GM12878 (cell line): ENCODE measurements around the gene EFHD2. TPM values are rescaled to one million over a fixed set of nuclear protein-coding genes. Genes with fewer than 3 reads are reported as not detected.

Experiments used
- ATAC-seq: fragments of 200-7000 bp; cut with Tn5 transposase; 3 replicates; pipeline ENCODE4 v1.9.1; 2020; ENCODE audit warnings: mild to moderate bottlenecking, moderate library complexity
- BruUV-seq: library from RNA; stranded (reverse); fragments of 400-500 nt; replicated peaks from 2 replicates; lab custom pipeline; 2021; lab: Mats Ljungman, UMichigan
- CTCF ChIA-PET: fragments of 300-600 bp; sonication (Branson Sonifier 250); formaldehyde crosslinking; extraction: SDS; loops from one replicate; lab custom pipeline; 2021; ENCODE audit warnings: inconsistent platforms; lab: Yijun Ruan, JAX
- POLR2A ChIA-PET: fragments of 350-600 bp; formaldehyde crosslinking; extraction: SDS; loops from one replicate; lab custom pipeline; 2021; ENCODE audit warnings: inconsistent platforms; lab: Charles Lee
- RAD21 ChIA-PET: fragments of 300-600 bp; sonication (Branson Sonifier 250); formaldehyde crosslinking; loops from one replicate; lab custom pipeline; 2023; ENCODE audit warnings: antibody characterized with exemption; ENCODE audit not compliant: unreplicated experiment; lab: Charles Lee
- SMC1A ChIA-PET: fragments of 300-600 bp; sonication (Branson Sonifier 250); formaldehyde crosslinking; loops from one replicate; lab custom pipeline; 2023; ENCODE audit not compliant: unreplicated experiment, uncharacterized antibody; lab: Charles Lee
- DNase-seq: peaks from one replicate; pipeline ENCODE4 v3.0.0-alpha.2; 2011; ENCODE audit warnings: low read depth, low spot score
- FAIRE-seq: peaks from 3 replicates; lab custom pipeline; 2011; peaks lifted over from hg19 to GRCh38; lab: Jason Lieb, UNC
- H2AFZ ChIP-seq: 2 replicates; pipeline ENCODE4 v1.6.0; 2011; ENCODE audit warnings: low read depth, low read length, control low read depth; ENCODE audit not compliant: control insufficient read depth
- H3K27ac ChIP-seq: 2 replicates; pipeline ENCODE4 v1.5.1; 2011; ENCODE audit warnings: control low read depth; ENCODE audit not compliant: control insufficient read depth, insufficient read depth
- H3K27me3 ChIP-seq, 2 experiments: replicated peaks in 1 of 2; 2 replicates each; pipeline versions ENCODE4 v1.6.0 to v1.6.1; 2011; ENCODE audit warnings: low read length in 1 of 2; ENCODE audit not compliant: control insufficient read depth in 2 of 2, insufficient read depth in 2 of 2
- H3K36me3 ChIP-seq, 2 experiments: 2 replicates each; pipeline ENCODE4 v1.5.1; 2011; ENCODE audit warnings: low read length in 1 of 2; ENCODE audit not compliant: control insufficient read depth in 2 of 2, insufficient read depth in 2 of 2
- H3K4me1 ChIP-seq: 2 replicates; pipeline ENCODE4 v1.6.1; 2011; ENCODE audit warnings: mild to moderate bottlenecking, low read length, moderate library complexity, mixed read lengths; ENCODE audit not compliant: control insufficient read depth, insufficient read depth
- H3K4me2 ChIP-seq: 2 replicates; pipeline ENCODE4 v1.6.0; 2011; ENCODE audit warnings: control low read depth; ENCODE audit not compliant: control insufficient read depth, insufficient read depth
- H3K4me3 ChIP-seq: fragments of 200-600 bp; sonication (generic); 2 replicates; pipeline ENCODE4 v1.5.1; 2016
- H3K79me2 ChIP-seq: 2 replicates; pipeline ENCODE4 v1.6.0; 2011; ENCODE audit warnings: low read length; ENCODE audit not compliant: control insufficient read depth, insufficient read depth
- H3K9ac ChIP-seq: 2 replicates; pipeline ENCODE4 v1.8.0; 2011; ENCODE audit warnings: low read length, control low read depth, mixed read lengths; ENCODE audit not compliant: control insufficient read depth, insufficient read depth
- H3K9me3 ChIP-seq: replicated peaks from 3 replicates; pipeline ENCODE4 v1.5.1; 2011; ENCODE audit warnings: mild to moderate bottlenecking, low read length; ENCODE audit not compliant: control insufficient read depth, insufficient read depth
- H4K20me1 ChIP-seq: 2 replicates; pipeline ENCODE4 v1.6.0; 2011; ENCODE audit not compliant: control insufficient read depth, insufficient read depth
- BHLHE40 ChIP-seq, 2 experiments: fragments of 450-650 bp in 1 of 2; IDR thresholded peaks; 2 replicates each; pipeline ENCODE4 v1.6.1; 2011 to 2017; ENCODE audit warnings: low read depth in 2 of 2, borderline replicate concordance in 1 of 2, improper control_type of control experiment in 1 of 2, low read length in 1 of 2, mild to moderate bottlenecking in 1 of 2
- CBX3 ChIP-seq: fragments of 200-600 bp; sonication (generic); IDR thresholded peaks from 2 replicates; pipeline ENCODE4 v1.6.1; 2016; ENCODE audit warnings: low read depth, borderline replicate concordance
- CBX5 ChIP-seq: sonication (generic); IDR thresholded peaks from 2 replicates; pipeline ENCODE4 v1.6.1; 2016; ENCODE audit warnings: low read depth, moderate library complexity, mild to moderate bottlenecking, inconsistent platforms
- CHD2 ChIP-seq: IDR thresholded peaks from 2 replicates; pipeline ENCODE4 v1.6.1; 2011; ENCODE audit warnings: low read depth, low read length, improper control_type of control experiment, borderline replicate concordance
- DPF2 ChIP-seq: fragments of 450-650 bp; IDR thresholded peaks from 2 replicates; pipeline ENCODE4 v1.6.1; 2017; ENCODE audit warnings: mild to moderate bottlenecking
- FOXK2 ChIP-seq: fragments of 450-650 bp; IDR thresholded peaks from 2 replicates; pipeline ENCODE4 v1.6.1; 2017; ENCODE audit warnings: mild to moderate bottlenecking, moderate library complexity
- IRF4 ChIP-seq: IDR thresholded peaks from 2 replicates; pipeline ENCODE4 v1.6.1; 2011; ENCODE audit warnings: low read depth, low read length
- JUND ChIP-seq: IDR thresholded peaks from 2 replicates; pipeline ENCODE4 v1.6.1; 2012; ENCODE audit warnings: low read depth, mild to moderate bottlenecking, low read length, improper control_type of control experiment, moderate library complexity
- MYC ChIP-seq: IDR thresholded peaks from 2 replicates; pipeline ENCODE4 v1.6.1; 2011; ENCODE audit warnings: mild to moderate bottlenecking, low read length, moderate library complexity, inconsistent platforms; ENCODE audit not compliant: insufficient read depth, insufficient replicate concordance, insufficient read length, severe bottlenecking
- NR2C2 ChIP-seq: IDR thresholded peaks from 2 replicates; pipeline ENCODE4 v1.6.1; 2011; ENCODE audit warnings: borderline replicate concordance, low read depth; ENCODE audit not compliant: control insufficient read depth, insufficient read length
- NR2F1 ChIP-seq: fragments of 450-650 bp; conservative IDR thresholded peaks from 2 replicates; pipeline ENCODE4 v1.6.1; 2017; ENCODE audit warnings: mild to moderate bottlenecking
- RUNX3 ChIP-seq: IDR thresholded peaks from 2 replicates; pipeline ENCODE4 v1.6.1; 2012; ENCODE audit warnings: low read length, inconsistent platforms
- SIX5 ChIP-seq: IDR thresholded peaks from 2 replicates; pipeline ENCODE4 v1.6.1; 2011; ENCODE audit warnings: mild to moderate bottlenecking, low read depth, low read length, moderate library complexity; ENCODE audit not compliant: severe bottlenecking
- SMAD1 ChIP-seq: fragments of 450-650 bp; IDR thresholded peaks from 2 replicates; pipeline ENCODE4 v1.6.1; 2018; ENCODE audit warnings: mild to moderate bottlenecking, low read depth; ENCODE audit not compliant: partially characterized antibody
- SMARCA5 ChIP-seq: fragments of 450-650 bp; IDR thresholded peaks from 2 replicates; pipeline ENCODE4 v1.6.1; 2017; ENCODE audit warnings: mild to moderate bottlenecking
- SPI1 ChIP-seq: IDR thresholded peaks from 2 replicates; pipeline ENCODE4 v1.6.1; 2011; ENCODE audit warnings: low read depth, mild to moderate bottlenecking, low read length, moderate library complexity, borderline replicate concordance; ENCODE audit not compliant: insufficient read depth
- SREBF1 ChIP-seq: IDR thresholded peaks from 2 replicates; pipeline ENCODE4 v1.6.1; 2012; ENCODE audit warnings: mild to moderate bottlenecking, low read length
- TBL1XR1 ChIP-seq: IDR thresholded peaks from 2 replicates; pipeline ENCODE4 v1.6.1; 2012; ENCODE audit warnings: low read depth, low read length, improper control_type of control experiment
- ZSCAN29 ChIP-seq: fragments of 450-650 bp; IDR thresholded peaks from 2 replicates; pipeline ENCODE4 v1.6.1; 2017; ENCODE audit warnings: mild to moderate bottlenecking, moderate library complexity
- WGBS: methylation state at CpG from one replicate; pipeline ENCODE4 v1.1.6; 2016; ENCODE audit warnings: low lambda C conversion rate; ENCODE audit not compliant: insufficient replicate concordance, insufficient coverage; ENCODE audit errors: missing lambda C conversion rate; 5-methylcytosine and 5-hydroxymethylcytosine counted together
- in situ Hi-C: fragments of 300-500 bp; cut with MboI; formaldehyde crosslinking; loops from 9 replicates; pipeline ENCODE4 v1.14.3; 2018; ENCODE audit warnings: mixed read lengths
- intact Hi-C: fragments of 100-400 bp; cut with micrococcal nuclease; formaldehyde crosslinking; loops from one replicate; pipeline ENCODE4 v1.14.2; 2022; ENCODE audit not compliant: unreplicated experiment
- polyA plus RNA-seq, 11 experiments: library from polyadenylated mRNA; depleted of rRNA in 4 of 11; unstranded in 6 of 11; stranded (reverse) in 5 of 11; fragments of >200 nt; fragmentation: Nextera tagmentation in 4 of 11; fragmentation: Illumina TruSeq in 1 of 11; extraction: Ambion mirVana in 4 of 11; extraction: Trizol in 1 of 11; gene quantifications; 1 replicate in 1 of 11; 2 replicates in 10 of 11; pipeline versions ENCODE4 v1.2.1 to v1.2.3, GENCODE V29; 2011 to 2016; ENCODE audit warnings: inconsistent platforms in 2 of 11, missing spikeins in 2 of 11, low read depth in 1 of 11
- total RNA-seq, 4 experiments: library from RNA; depleted of rRNA in 3 of 4; stranded (reverse); fragments of >200 nt in 3 of 4; fragmentation: Illumina TruSeq in 1 of 4; extraction: Trizol in 1 of 4; gene quantifications; 2 replicates each; pipeline versions ENCODE4 v1.2.1 to v1.2.3, GENCODE V29; 2013 to 2021
- TF ChIP-seq, protein P1 (sequence below): IDR thresholded peaks from 2 replicates; pipeline ENCODE4 v1.6.1; 2012; ENCODE audit warnings: low read length, inconsistent platforms
- TF ChIP-seq, protein P2 (sequence below): fragments of 450-650 bp; conservative IDR thresholded peaks from 2 replicates; pipeline ENCODE4 v1.6.1; 2017; ENCODE audit warnings: mild to moderate bottlenecking, moderate library complexity
- TF ChIP-seq, protein P3 (sequence below): IDR thresholded peaks from 2 replicates; pipeline ENCODE4 v1.6.1; 2011; ENCODE audit warnings: low read depth, mild to moderate bottlenecking, low read length, moderate library complexity, borderline replicate concordance; ENCODE audit errors: extremely low read depth

EFHD2 gene
- total and polyA plus RNA-seq, 10 of the 15 experiments (the other 5 are each of a cell fraction or from before 2014, with no cell fraction given) = 4.0 to 114 (median 66.1) TPM

GRCh38 chr1:15410223-15410883, 665 bp downstream of the EFHD2 start:
- DNase-seq (no peak), FAIRE-seq (peak; percentile 7), ATAC-seq (peak; percentile 7)
- no peaks in the 10 kb centered on the region for H3K9me3 ChIP-seq
- peaks cover 24% of the 10 kb centered on the region for H3K4me1 ChIP-seq
- RAD21 ChIA-PET = interaction anchor here (0.9 to 1.4 kb wide), 2 partner anchors 21 to 115 kb away, joined by 3 to 9 read pairs; no protein-coding TSS in a partner anchor
- H3K36me3 ChIP-seq = peaks cover 0 to 2% of the 10 kb centered on the region in 2 experiments; a peak in 1 of 4 replicates
- peak overlapping the region; percentile 97 for H3K4me3 ChIP-seq
- peak overlapping the region; percentile 75 for H3K27ac ChIP-seq
- CTCF ChIA-PET = no interaction called here
- POLR2A ChIA-PET = interaction anchor here (0.6 to 1.7 kb wide), 4 partner anchors 9 to 287 kb away, joined by 3 to 4 read pairs (median 4); no protein-coding TSS in a partner anchor
- no peaks in the 10 kb centered on the region for H4K20me1 ChIP-seq
- SMC1A ChIA-PET = interaction anchor here (0.7 kb wide), 1 partner anchor 21 kb away, joined by 3 read pairs; no protein-coding TSS in a partner anchor
- H3K9ac ChIP-seq = peak overlapping the region; percentile 83
- H3K27me3 ChIP-seq = peaks cover 0 to 3% of the 10 kb centered on the region in 2 experiments; a peak in 1 of 4 replicates
- in situ Hi-C loops (no loop called here), intact Hi-C loops (no loop called here)
- no TSS peak for BruUV-seq
- peaks cover 55% of the 10 kb centered on the region for H3K79me2 ChIP-seq
- peak overlapping the region; percentile 59 for H3K4me2 ChIP-seq
- no peak overlapping the region; the same call in none of the 2 replicates for H2AFZ ChIP-seq
- WGBS = 1% methylated on average over 18 of the region's 53 CpGs
- TF ChIP-seq IRF4 = no peak
- TF ChIP-seq, protein P1, sequence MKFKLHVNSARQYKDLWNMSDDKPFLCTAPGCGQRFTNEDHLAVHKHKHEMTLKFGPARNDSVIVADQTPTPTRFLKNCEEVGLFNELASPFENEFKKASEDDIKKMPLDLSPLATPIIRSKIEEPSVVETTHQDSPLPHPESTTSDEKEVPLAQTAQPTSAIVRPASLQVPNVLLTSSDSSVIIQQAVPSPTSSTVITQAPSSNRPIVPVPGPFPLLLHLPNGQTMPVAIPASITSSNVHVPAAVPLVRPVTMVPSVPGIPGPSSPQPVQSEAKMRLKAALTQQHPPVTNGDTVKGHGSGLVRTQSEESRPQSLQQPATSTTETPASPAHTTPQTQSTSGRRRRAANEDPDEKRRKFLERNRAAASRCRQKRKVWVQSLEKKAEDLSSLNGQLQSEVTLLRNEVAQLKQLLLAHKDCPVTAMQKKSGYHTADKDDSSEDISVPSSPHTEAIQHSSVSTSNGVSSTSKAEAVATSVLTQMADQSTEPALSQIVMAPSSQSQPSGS = no peak
- TF ChIP-seq ZSCAN29 = no peak
- no peak for TF ChIP-seq TBL1XR1
- no peak for TF ChIP-seq NR2F1
- 0 out of 2 replicates have a peak, but pooled peaks have one; percentile 10 for TF ChIP-seq RUNX3
- TF ChIP-seq SIX5 = no peak
- TF ChIP-seq CBX5 = no peak
- TF ChIP-seq SMARCA5 = no peak
- TF ChIP-seq CBX3 = no peak
- TF ChIP-seq MYC = no peak
- no peak for TF ChIP-seq NR2C2
- no peak for TF ChIP-seq SMAD1
- TF ChIP-seq, protein P2, sequence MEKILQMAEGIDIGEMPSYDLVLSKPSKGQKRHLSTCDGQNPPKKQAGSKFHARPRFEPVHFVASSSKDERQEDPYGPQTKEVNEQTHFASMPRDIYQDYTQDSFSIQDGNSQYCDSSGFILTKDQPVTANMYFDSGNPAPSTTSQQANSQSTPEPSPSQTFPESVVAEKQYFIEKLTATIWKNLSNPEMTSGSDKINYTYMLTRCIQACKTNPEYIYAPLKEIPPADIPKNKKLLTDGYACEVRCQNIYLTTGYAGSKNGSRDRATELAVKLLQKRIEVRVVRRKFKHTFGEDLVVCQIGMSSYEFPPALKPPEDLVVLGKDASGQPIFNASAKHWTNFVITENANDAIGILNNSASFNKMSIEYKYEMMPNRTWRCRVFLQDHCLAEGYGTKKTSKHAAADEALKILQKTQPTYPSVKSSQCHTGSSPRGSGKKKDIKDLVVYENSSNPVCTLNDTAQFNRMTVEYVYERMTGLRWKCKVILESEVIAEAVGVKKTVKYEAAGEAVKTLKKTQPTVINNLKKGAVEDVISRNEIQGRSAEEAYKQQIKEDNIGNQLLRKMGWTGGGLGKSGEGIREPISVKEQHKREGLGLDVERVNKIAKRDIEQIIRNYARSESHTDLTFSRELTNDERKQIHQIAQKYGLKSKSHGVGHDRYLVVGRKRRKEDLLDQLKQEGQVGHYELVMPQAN = no peak
- TF ChIP-seq FOXK2 = no peak
- TF ChIP-seq SREBF1 = no peak
- peak; percentile 27; the same call in 1 of the 2 replicates for TF ChIP-seq SPI1
- TF ChIP-seq JUND = no peak
- no peak for TF ChIP-seq DPF2
- TF ChIP-seq, protein P3, sequence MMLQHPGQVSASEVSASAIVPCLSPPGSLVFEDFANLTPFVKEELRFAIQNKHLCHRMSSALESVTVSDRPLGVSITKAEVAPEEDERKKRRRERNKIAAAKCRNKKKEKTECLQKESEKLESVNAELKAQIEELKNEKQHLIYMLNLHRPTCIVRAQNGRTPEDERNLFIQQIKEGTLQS = no peak
- peak in 1 of 2 experiments; percentile 49; a peak in 2 of 4 replicates for TF ChIP-seq BHLHE40 (IDR thresholded peaks at IDR 0.05; ENCODE audit: borderline replicate concordance in 1 of 2, low read depth in 2 of 2, low read length in 1 of 2)
- no peak for TF ChIP-seq CHD2
